ENCODE measurements around the gene SLC8A3. TPM values are rescaled to one million over a fixed set of nuclear protein-coding genes. Genes with fewer than 3 reads are reported as not detected.

The SLC8A3 gene
- total and polyA plus RNA-seq, 9 of the 15 experiments (the other 6 are each of a cell fraction or from before 2014, with no cell fraction given) = not detected

DNA sequence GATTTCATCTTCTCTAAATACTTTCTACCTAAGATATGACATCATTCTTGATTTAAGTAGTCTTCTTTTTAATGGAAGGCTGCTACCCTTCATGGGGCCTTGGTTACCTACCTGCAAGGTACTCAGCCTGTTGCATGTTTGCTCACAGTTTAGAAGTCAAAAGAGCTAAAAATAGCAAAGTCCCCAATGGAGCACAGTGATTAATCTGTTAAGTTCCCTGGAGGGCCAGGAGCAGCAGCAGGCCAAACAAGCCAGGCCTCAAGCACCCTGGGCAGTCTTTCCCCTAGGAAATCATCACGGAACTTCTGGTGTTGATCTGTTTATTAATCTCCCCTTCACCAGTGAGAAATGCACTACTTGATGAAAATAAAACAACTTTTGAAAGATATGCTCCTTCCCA, 24.0 kb upstream of the SLC8A3 start (continued):
- TF ChIP-seq, protein P1, sequence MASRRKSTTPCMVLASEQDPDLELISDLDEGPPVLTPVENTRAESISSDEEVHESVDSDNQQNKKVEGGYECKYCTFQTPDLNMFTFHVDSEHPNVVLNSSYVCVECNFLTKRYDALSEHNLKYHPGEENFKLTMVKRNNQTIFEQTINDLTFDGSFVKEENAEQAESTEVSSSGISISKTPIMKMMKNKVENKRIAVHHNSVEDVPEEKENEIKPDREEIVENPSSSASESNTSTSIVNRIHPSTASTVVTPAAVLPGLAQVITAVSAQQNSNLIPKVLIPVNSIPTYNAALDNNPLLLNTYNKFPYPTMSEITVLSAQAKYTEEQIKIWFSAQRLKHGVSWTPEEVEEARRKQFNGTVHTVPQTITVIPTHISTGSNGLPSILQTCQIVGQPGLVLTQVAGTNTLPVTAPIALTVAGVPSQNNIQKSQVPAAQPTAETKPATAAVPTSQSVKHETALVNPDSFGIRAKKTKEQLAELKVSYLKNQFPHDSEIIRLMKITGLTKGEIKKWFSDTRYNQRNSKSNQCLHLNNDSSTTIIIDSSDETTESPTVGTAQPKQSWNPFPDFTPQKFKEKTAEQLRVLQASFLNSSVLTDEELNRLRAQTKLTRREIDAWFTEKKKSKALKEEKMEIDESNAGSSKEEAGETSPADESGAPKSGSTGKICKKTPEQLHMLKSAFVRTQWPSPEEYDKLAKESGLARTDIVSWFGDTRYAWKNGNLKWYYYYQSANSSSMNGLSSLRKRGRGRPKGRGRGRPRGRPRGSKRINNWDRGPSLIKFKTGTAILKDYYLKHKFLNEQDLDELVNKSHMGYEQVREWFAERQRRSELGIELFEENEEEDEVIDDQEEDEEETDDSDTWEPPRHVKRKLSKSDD (conservative IDR thresholded peaks at IDR 0.05; ENCODE audit: low read length) = no peak
- no peak for TF ChIP-seq PRMT5 (CRISPR knock-in tag; IDR thresholded peaks at IDR 0.05)
- no peak for TF ChIP-seq TFAM (CRISPR knock-in tag; conservative IDR thresholded peaks at IDR 0.05)
- no peak for TF ChIP-seq MTF1 (CRISPR knock-in tag; IDR thresholded peaks at IDR 0.05; ENCODE audit: borderline replicate concordance)
- TF ChIP-seq TAF15 (IDR thresholded peaks at IDR 0.05; ENCODE audit: low read depth, low read length) = no peak
- TF ChIP-seq GABPB2 (CRISPR knock-in tag; conservative IDR thresholded peaks at IDR 0.05) = no peak
- TF ChIP-seq TCF15 (CRISPR knock-in tag; IDR thresholded peaks at IDR 0.05) = no peak
- TF ChIP-seq MAFF (IDR thresholded peaks at IDR 0.05; ENCODE audit: low read length) = no peak

DNA sequence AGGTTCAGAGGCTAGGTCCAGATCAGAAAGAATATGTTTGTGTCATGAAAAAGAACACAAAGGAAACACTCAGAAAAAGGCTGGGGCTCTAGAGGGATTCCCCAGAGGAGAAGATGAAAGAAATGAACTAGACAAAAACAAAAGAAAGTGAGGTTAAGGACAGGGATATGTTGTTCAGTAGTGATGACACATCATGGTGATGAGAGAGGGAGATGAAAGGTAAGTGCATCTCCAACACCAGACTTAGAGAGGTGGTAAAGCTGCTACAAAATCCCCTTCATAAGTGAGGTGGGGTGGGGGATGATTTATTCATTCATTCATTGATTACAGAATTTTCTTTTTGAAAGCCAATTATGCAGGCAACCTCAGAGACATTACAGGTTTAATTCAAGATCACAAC, 19.6 kb upstream of the SLC8A3 start:
- intact Hi-C loops (cut with micrococcal nuclease) = no loop called here
- DNase-seq (ENCODE audit: extremely low read depth in 1 of 4, low spot score in 3 of 4) (no peak), ATAC-seq (no peak), FAIRE-seq (no peak)
- H3K9me3 ChIP-seq (replicated peaks; ENCODE audit: control insufficient read depth, insufficient read depth, low read depth, low read length) = no peaks in the 10 kb centered on the region
- no peak overlapping the region for H3K9ac ChIP-seq (ENCODE audit: insufficient read depth in 1 of 2, low read depth in 2 of 2, low read length in 2 of 2)
- H3K36me3 ChIP-seq (ENCODE audit: control insufficient read depth, insufficient read depth, low read length) = no peaks in the 10 kb centered on the region
- H2AFZ ChIP-seq (ENCODE audit: low read depth, low read length) = no peak overlapping the region
- H3K79me2 ChIP-seq (ENCODE audit: control insufficient read depth, insufficient read depth, low read length) = no peaks in the 10 kb centered on the region
- in situ Hi-C loops (cut with MboI) = no loop called here
- no peaks in the 10 kb centered on the region for H3K4me1 ChIP-seq (replicated peaks in 1 of 2; ENCODE audit: control insufficient read depth in 2 of 2, insufficient read depth in 2 of 2, low read length in 2 of 2)
- ChIA-PET POLR2A (no interaction called here), CTCF (ENCODE audit: low intra/inter-chr PET ratio) (no interaction called here)
- no TSS peak for BruUV-seq (replicated peaks)
- H3K4me3 ChIP-seq = no peak overlapping the region
- H3K4me2 ChIP-seq (ENCODE audit: insufficient read depth, low read length) = no peak overlapping the region
- no peak for TF ChIP-seq ZNF696 (CRISPR knock-in tag; conservative IDR thresholded peaks at IDR 0.05)
- no peak for TF ChIP-seq ZNF584 (CRISPR knock-in tag; IDR thresholded peaks at IDR 0.05; ENCODE audit: low read depth)
- no peaks in the 10 kb centered on the region for H4K20me1 ChIP-seq (replicated peaks; ENCODE audit: control insufficient read depth, insufficient read depth, low read length)
- H3K27me3 ChIP-seq (ENCODE audit: control insufficient read depth in 2 of 2, insufficient read depth in 2 of 2, low read length in 2 of 2) = no peaks in the 10 kb centered on the region
- no peak overlapping the region for H3K27ac ChIP-seq (ENCODE audit: extremely low read depth, low read depth, low read length)
- H3K9me1 ChIP-seq (ENCODE audit: control insufficient read depth, insufficient read depth, low read length) = no peaks in the 10 kb centered on the region
